Measurements from ENCODE around the gene SLC25A24. TPM values are rescaled to one million over a fixed set of nuclear protein-coding genes. Genes with fewer than 3 reads are reported as not detected.
A peak's percentile ranks its signal among the peaks of the same experiment; 100 is the strongest.

The SLC25A24 gene
- total RNA-seq, 1 donor from 2014 or later: 18.4 TPM

- ATAC-seq: peak; percentile 48
Observed at GRCh38 chr1:108117945-108118902, 81.9 kb downstream of the SLC25A24 start.

GRCh38 chr1:108117237-108117636, 82.9 kb downstream of the SLC25A24 start:
- intact Hi-C loops (cut with micrococcal nuclease): no loop called here
- no peak for DNase-seq
- ATAC-seq: no peak

More at GRCh38 chr1:108117945-108118902, 81.9 kb downstream of the SLC25A24 start:
- no peak for DNase-seq
- intact Hi-C loops (cut with micrococcal nuclease): no loop called here

GRCh38 chr1:108114033-108114599, 86.0 kb downstream of the SLC25A24 start:
- no peak for DNase-seq
- intact Hi-C loops (cut with micrococcal nuclease): no loop called here
- ATAC-seq: no peak

- ATAC-seq (peak; percentile 55), DNase-seq (peak; percentile 36)
- intact Hi-C loops (cut with micrococcal nuclease): no loop called here
Observed at GRCh38 chr1:108113496-108113895, 86.6 kb downstream of the SLC25A24 start.

- DNase-seq: no peak
- intact Hi-C loops (cut with micrococcal nuclease): no loop called here
- ATAC-seq: no peak
Observed at GRCh38 chr1:108109295-108109973, 90.7 kb downstream of the SLC25A24 start.

GRCh38 chr1:108108119-108108518, 92.0 kb downstream of the SLC25A24 start:
- ATAC-seq: no peak

GRCh38 chr1:108107658-108108057, 92.5 kb downstream of the SLC25A24 start:
- intact Hi-C loops (cut with micrococcal nuclease): no loop called here
- ATAC-seq: no peak
- no peak for DNase-seq

More at GRCh38 chr1:108108119-108108518, 92.0 kb downstream of the SLC25A24 start:
- no peak for DNase-seq
- intact Hi-C loops (cut with micrococcal nuclease): no loop called here

GRCh38 chr1:108106775-108107174, 93.4 kb downstream of the SLC25A24 start:
- intact Hi-C loops (cut with micrococcal nuclease): no loop called here
- no peak for DNase-seq
- ATAC-seq: no peak

- ATAC-seq: no peak
- DNase-seq: no peak
- intact Hi-C loops (cut with micrococcal nuclease): no loop called here
Observed at GRCh38 chr1:108100148-108100547, 100.0 kb downstream of the SLC25A24 start.

- DNase-seq (no peak), ATAC-seq (no peak)
- intact Hi-C loops (cut with micrococcal nuclease): no loop called here
Observed at GRCh38 chr1:108097018-108097417, 103.1 kb downstream of the SLC25A24 start.

- ATAC-seq (no peak), DNase-seq (no peak)
- intact Hi-C loops (cut with micrococcal nuclease): no loop called here
Observed at GRCh38 chr1:108096089-108096488, 104.1 kb downstream of the SLC25A24 start.

GRCh38 chr1:108089477-108089876, 110.7 kb downstream of the SLC25A24 start:
- intact Hi-C loops (cut with micrococcal nuclease): no loop called here
- no peak for DNase-seq
- peak; percentile 78 for ATAC-seq

- intact Hi-C loops (cut with micrococcal nuclease): no loop called here
- DNase-seq (no peak), ATAC-seq (no peak)
Observed at GRCh38 chr1:108085628-108086027, 114.5 kb downstream of the SLC25A24 start.

GRCh38 chr1:108084866-108085477, 115.2 kb downstream of the SLC25A24 start:
- DNase-seq: no peak
- intact Hi-C loops (cut with micrococcal nuclease): no loop called here
- no peak for ATAC-seq

Other genes starting within 250 kb of the SLC25A24 start
- 2.1 TPM for gene VAV3, start 235.2 kb downstream of the SLC25A24 start, total RNA-seq
- not detected for gene NBPF4, start 43.7 kb upstream of the SLC25A24 start, total RNA-seq
- gene NBPF6, start 250.0 kb upstream of the SLC25A24 start, total RNA-seq: not detected

All from left ventricle myocardium superior (tissue), 1 donor.